ENCODE results near the gene PIK3R6.

PIK3R6 gene

GRCh38 chr17:8829036-8829941 lies 38.2 kb downstream of the PIK3R6 start:
- TF ChIP-seq CTCF (IDR thresholded peaks at IDR 0.05; ENCODE audit: low read depth, low read length), result no peak
- no peak for DNase-seq (ENCODE audit: extremely low read depth, low read depth)

- DNase-seq (ENCODE audit: extremely low read depth, low read depth), result no peak
- TF ChIP-seq CTCF (IDR thresholded peaks at IDR 0.05; ENCODE audit: low read depth, low read length), result no peak
Measured at GRCh38 chr17:8828517-8828875, 39.0 kb downstream of the PIK3R6 start.

GRCh38 chr17:8826808-8827435 lies 40.6 kb downstream of the PIK3R6 start:
- DNase-seq (ENCODE audit: extremely low read depth, low read depth), result no peak
- no peak for TF ChIP-seq CTCF (IDR thresholded peaks at IDR 0.05; ENCODE audit: low read depth, low read length)

- no peak for TF ChIP-seq CTCF (IDR thresholded peaks at IDR 0.05; ENCODE audit: low read depth, low read length)
Measured at GRCh38 chr17:8825802-8826201, 41.7 kb downstream of the PIK3R6 start.

GRCh38 chr17:8823279-8823678 lies 44.2 kb downstream of the PIK3R6 start:
- DNase-seq (ENCODE audit: extremely low read depth, low read depth), result no peak
- TF ChIP-seq CTCF (IDR thresholded peaks at IDR 0.05; ENCODE audit: low read depth, low read length), result no peak

More at GRCh38 chr17:8825802-8826201, 41.7 kb downstream of the PIK3R6 start:
- DNase-seq (ENCODE audit: extremely low read depth, low read depth), result no peak

- no peak for DNase-seq (ENCODE audit: extremely low read depth, low read depth)
- TF ChIP-seq CTCF (IDR thresholded peaks at IDR 0.05; ENCODE audit: low read depth, low read length), result no peak
Measured at GRCh38 chr17:8822401-8823035, 45.0 kb downstream of the PIK3R6 start.

Data from AG09319 (cell line).